RKO (cell line): ENCODE results near the gene DNASE2B.
A peak's percentile ranks its signal among the peaks of the same experiment; 100 is the strongest.

Source experiments
- DNase-seq: peaks from one replicate; pipeline ENCODE4 v3.0.0-alpha.2; 2016; ENCODE audit warnings: low spot score

Gene DNASE2B

DNA sequence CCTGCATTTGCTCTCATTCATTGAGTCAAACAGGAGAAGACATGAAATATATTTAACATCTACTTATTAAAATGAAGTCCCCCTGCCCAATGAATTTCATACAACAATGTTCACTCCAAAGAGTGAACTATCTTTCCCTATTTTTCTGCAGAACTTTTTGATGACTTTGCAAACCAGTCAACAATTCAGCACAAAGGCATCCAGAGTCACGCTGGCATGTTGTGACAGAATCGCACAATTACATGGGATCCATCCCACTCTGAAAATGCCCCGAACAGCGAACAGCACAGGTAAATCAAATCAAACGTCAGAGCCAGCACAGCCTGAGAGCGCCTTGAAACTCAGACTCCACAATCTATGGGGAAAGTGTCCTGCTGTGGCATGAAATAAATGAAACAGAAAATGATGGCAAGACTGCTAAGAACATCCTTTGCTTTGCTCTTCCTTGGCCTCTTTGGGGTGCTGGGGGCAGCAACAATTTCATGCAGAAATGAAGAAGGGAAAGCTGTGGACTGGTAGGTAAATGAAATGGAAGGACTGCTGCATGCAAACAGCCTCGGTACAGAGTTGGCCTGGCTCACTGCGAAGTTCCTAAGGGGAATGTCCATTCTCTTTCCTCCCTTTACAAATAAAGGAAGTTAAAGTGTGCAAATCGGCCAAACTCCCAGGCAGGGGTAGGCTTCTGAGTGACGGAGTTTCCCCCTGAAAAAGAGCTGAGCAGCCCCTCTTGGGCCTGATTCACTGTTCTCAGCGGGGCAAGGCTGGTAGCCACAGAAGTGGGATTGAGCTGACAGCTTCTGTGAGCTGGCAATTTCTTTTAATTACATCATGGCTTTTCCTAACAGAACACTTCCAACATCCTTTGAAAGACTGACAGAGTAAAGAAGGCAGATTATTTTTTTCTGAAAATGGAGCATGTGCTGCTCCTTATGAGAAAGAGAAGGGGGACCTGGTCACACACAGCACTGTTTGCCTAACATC, at the start of gene DNASE2B:
Gene DNASE2B, plus strand, starts transcription at position 310 of the 981 bp plus-strand sequence. Its CDS starts 81 bp downstream, at position 391.
- DNase-seq = no peak

- no peak for DNase-seq
Observed at GRCh38 chr1:84348759-84349158, 49.5 kb upstream of the DNASE2B start.

- no peak for DNase-seq
Observed at GRCh38 chr1:84350104-84350503, 48.2 kb upstream of the DNASE2B start.

- no peak for DNase-seq
Observed at GRCh38 chr1:84350550-84350949, 47.7 kb upstream of the DNASE2B start.

GRCh38 chr1:84352298-84353106, 45.8 kb upstream of the DNASE2B start:
- no peak for DNase-seq

GRCh38 chr1:84353695-84354094, 44.6 kb upstream of the DNASE2B start:
- no peak for DNase-seq

DNA sequence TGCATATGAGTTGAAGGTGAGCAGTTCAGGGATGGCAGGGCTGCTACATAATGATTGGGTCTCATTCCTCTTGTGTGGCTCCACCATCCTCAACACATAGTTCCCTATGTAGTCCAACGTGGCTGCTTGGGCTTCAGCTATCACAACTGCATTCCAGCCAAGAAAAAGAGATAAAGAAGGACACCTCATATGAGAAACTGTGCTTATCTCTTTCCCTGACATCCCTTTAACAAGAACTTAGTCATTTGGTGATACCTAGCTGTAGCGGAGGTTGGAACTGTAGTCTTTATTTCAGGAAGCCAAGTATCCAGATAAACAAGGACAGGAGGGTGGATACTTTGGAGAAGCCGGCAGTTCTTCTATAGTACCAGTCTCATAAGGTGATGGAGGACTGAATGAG, 42.7 kb upstream of the DNASE2B start:
- no peak for DNase-seq

GRCh38 chr1:84356881-84357280, 41.4 kb upstream of the DNASE2B start:
- DNase-seq = no peak

DNA sequence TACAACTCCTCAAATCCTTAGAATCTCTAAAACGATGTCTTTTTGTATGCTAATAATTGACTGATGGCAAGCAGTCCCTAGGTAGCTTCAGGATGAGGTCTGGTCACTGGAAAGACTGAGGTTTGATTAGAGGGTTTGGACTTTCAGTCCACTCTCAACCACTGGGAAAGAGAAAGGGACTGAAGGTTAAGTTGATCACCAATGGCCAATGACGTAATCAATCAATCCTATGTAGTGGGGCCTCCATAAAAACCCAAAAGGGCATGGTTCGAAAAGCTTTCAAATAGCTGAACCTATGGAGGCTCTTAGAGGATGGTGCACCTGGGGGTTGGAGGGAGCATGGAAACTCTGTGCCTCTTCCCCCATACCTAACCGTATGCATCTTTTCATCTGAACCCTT, 39.6 kb upstream of the DNASE2B start:
- DNase-seq = no peak

DNA sequence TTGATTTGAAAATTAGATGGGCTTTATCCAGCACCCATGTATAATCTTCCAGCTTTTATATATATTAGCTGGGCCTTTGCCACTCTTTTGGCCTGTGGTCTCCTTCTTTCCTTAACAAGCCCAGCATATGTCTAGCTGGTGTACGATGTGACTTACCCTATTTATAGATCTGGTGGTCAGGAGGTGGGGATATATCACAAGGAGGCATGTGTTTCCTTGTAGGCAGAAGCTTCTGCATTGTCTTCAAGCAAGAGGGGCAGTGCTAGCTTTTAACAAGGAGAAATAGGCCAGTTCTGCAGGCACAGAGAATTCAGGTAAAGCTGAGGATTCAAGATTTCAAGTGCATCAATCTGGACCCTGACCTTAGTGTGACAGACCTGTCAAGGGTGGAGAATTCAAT, 38.0 kb upstream of the DNASE2B start:
- no peak for DNase-seq

GRCh38 chr1:84361796-84362195, 36.5 kb upstream of the DNASE2B start:
- DNase-seq = no peak

DNA sequence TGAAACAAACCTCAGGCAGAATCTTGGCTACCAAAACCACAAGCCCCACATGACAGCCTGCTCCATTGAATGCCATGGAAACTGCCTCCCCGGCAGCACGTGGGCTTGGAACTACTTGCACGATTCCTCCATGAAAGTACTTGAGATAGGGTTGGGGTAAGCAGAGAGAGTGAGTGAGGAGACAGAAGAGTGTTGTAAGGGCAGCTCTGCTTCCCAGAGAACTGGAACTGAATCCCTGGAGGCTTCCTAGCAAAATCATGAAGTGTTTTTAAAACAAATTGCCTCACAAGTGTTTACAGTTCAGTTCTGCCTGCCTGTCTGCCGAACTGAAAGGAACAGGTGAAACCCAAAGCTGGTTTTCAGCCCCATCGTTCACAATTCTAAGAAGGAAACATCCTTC, 35.3 kb upstream of the DNASE2B start:
- no peak for DNase-seq

DNA sequence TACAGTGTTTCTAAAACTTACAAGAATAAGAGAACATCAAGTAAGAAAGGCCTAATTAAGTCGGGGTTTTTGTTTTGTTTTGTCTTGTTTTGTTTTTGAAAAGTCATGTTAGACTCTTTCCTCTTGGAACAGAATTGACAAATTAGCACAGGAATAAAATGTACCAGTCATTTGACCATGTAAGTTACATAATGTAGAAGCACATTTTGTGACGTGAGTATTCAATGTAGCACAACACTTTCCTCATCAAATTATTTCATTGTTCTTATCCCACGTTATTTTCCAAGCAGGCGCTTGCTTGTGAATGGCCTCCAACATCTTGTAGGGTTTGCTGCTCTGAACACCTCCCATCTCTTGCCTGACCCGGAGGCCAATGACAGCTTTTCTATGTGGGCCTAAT, 34.7 kb upstream of the DNASE2B start:
- no peak for DNase-seq

DNA sequence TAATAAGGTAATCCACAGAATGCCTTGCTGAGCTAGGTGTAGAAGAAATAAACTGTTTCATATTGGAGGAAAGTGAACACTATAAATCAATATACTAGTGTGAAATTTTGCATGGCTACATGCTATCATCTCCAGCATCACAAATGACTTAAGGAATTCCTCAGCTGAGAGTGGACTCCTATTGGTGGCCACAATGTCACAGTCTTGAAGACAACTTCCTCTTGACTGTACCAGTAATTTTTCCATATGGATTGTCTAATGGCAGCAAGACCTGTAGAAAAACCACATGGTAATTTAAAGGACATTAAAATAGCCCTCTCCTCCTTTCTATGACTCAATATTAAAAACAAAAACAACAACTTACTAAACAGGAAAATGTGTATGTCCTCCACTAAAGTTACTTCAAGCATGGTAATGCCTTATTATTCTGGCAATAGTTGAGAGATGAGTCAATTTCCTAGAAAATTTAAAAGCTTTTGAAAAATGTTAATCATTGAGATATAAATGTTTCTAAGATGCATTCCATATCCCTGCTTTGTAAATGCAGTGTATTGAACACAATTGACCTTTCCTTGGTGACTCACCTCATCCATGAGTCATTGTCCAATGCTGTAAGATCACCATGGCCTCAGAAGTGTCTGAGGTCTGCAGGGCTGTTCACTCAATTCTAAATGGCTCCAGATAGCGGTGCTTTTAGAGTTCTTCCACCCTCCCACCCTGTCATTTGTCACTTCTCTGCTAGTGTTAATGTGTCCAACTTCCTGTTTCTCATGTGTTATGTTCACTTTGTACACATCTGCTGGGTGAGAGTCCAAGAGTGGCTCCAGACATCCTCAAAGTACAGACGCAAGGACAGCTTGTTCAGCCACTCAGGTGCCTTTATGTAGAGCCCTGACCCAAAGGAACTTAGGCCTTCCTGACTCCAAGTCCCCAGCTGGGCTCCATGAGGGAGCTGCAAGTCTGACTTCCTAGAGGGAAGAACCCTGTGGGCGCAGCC, 32.8 kb upstream of the DNASE2B start:
- DNase-seq = peak; percentile 68

GRCh38 chr1:84366786-84367185, 31.5 kb upstream of the DNASE2B start:
- no peak for DNase-seq

DNA sequence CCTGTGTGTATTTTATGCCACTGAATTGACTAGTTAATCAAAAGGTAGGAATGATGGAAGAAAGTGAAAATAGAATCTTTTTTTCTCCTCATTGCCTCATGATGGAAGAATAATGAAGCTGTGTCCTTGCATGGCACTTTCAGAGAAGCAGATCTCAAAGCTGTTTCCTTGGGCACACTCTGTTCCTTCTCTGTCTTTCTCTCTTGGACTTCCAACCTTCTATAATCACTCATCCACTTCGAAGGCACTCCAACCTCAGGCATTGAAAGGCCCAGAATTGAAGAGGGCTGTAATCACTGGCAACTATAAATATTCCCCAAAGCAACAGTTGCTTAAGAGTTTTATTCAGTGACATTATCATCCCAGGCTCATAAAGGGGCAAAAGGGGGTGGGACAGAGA, 31.1 kb upstream of the DNASE2B start:
- DNase-seq = no peak

GRCh38 chr1:84368441-84368840, 29.8 kb upstream of the DNASE2B start:
- no peak for DNase-seq

DNA sequence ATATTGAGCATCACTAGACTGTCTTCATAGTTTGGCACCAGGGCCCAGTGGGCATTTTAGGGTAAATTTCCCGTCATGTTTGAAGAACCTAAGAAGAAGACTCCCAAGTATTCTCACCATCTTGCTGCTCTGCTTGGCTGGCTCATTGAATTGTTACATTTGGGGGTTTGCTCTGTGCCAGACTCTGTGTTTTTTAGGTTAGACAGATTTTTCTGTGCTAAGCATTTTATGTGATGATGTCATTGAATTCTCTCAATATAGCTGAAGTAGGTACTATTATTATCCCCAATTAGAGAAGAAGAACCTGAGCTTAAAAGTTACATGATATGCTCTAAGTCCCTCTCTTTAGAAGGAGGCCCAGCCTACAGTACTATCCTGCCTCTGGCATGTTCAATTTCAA, 28.0 kb upstream of the DNASE2B start:
- no peak for DNase-seq

GRCh38 chr1:84370831-84371394, 27.4 kb upstream of the DNASE2B start:
- DNase-seq = peak; percentile 5

GRCh38 chr1:84373436-84374141, 24.7 kb upstream of the DNASE2B start:
- no peak for DNase-seq
